Calu3 (cell line): ENCODE data around the gene HMGB1. TPM values are rescaled to one million over a fixed set of nuclear protein-coding genes. Genes with fewer than 3 reads are reported as not detected.

Experiments
- BruUV-seq: library from RNA; stranded (reverse); fragments of 400-500 nt; replicated peaks from 2 replicates; lab custom pipeline; 2021; lab: Mats Ljungman, UMichigan
- CTCF ChIA-PET: fragments of 300-600 bp; sonication (Branson Sonifier 250); formaldehyde crosslinking; loops from one replicate; lab custom pipeline; 2022; ENCODE audit warnings: antibody characterized with exemption; lab: Charles Lee
- DNase-seq: peaks from one replicate; pipeline ENCODE4 v3.0.0; 2022
- H3K27ac Mint-ChIP-seq: one replicate; pipeline ENCODE4 v1.8.0; 2022; ENCODE audit warnings: mixed read lengths; ENCODE audit not compliant: unreplicated experiment
- H3K27me3 Mint-ChIP-seq: one replicate; pipeline ENCODE4 v1.8.0; 2022; ENCODE audit warnings: mixed read lengths; ENCODE audit not compliant: unreplicated experiment
- H3K36me3 Mint-ChIP-seq: one replicate; pipeline ENCODE4 v1.8.0; 2022; ENCODE audit warnings: mild to moderate bottlenecking, moderate library complexity, mixed read lengths; ENCODE audit not compliant: insufficient read depth, unreplicated experiment
- H3K4me1 Mint-ChIP-seq: one replicate; pipeline ENCODE4 v1.8.0; 2022; ENCODE audit warnings: mild to moderate bottlenecking, low read depth, mixed read lengths; ENCODE audit not compliant: unreplicated experiment
- H3K4me3 Mint-ChIP-seq: one replicate; pipeline ENCODE4 v1.8.0; 2022; ENCODE audit warnings: mild to moderate bottlenecking, low read depth, moderate library complexity, mixed read lengths; ENCODE audit not compliant: unreplicated experiment
- H3K9me3 Mint-ChIP-seq: one replicate; pipeline ENCODE4 v1.8.0; 2022; ENCODE audit warnings: low read depth, mixed read lengths; ENCODE audit not compliant: unreplicated experiment
- CTCF ChIP-seq: fragments of 200-600 bp; IDR thresholded peaks from one replicate; pipeline ENCODE4 v1.8.0; 2022; ENCODE audit warnings: antibody characterized with exemption; ENCODE audit not compliant: unreplicated experiment
- intact Hi-C: fragments of 100-400 bp; cut with micrococcal nuclease; formaldehyde crosslinking; loops from one replicate; pipeline ENCODE4 v1.10.0; 2022; ENCODE audit not compliant: unreplicated experiment
- total RNA-seq: library from RNA; stranded (reverse); gene quantifications from 2 replicates; pipeline ENCODE4 v1.2.3, GENCODE V29; 2022

Gene HMGB1
- total RNA-seq, 1 experiment from 2014 or later = 410 TPM

DNA sequence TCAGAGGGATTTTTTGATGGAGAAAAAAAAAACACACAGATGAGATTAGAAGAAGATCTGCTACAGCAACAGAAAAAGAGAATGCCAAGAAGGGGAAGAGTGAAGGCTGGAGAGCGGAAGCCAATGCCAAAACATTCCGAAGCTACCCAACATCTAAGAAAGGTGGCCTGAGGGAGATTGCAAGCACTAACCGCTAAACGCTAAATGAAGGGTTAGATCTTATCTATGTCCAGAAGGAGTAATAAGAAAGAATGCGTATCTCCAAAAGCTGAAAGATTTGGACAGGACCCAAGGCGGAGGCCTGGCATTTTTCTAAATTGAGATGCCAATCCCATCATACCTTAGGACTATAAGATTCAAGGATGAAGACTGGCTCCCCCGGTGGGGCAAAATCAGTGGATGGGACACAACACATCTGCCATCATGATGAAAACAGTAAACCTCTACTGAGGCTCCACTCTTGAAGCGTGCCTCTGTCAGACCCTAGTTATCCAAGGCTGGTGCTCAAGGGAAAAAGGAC is 15.6 kb upstream of the HMGB1 start:
- Mint-ChIP-seq H3K36me3 (peaks cover 1% of the 10 kb centered on the region), H3K9me3 (no peaks in the 10 kb centered on the region)
- intact Hi-C loops = no loop called here

DNA sequence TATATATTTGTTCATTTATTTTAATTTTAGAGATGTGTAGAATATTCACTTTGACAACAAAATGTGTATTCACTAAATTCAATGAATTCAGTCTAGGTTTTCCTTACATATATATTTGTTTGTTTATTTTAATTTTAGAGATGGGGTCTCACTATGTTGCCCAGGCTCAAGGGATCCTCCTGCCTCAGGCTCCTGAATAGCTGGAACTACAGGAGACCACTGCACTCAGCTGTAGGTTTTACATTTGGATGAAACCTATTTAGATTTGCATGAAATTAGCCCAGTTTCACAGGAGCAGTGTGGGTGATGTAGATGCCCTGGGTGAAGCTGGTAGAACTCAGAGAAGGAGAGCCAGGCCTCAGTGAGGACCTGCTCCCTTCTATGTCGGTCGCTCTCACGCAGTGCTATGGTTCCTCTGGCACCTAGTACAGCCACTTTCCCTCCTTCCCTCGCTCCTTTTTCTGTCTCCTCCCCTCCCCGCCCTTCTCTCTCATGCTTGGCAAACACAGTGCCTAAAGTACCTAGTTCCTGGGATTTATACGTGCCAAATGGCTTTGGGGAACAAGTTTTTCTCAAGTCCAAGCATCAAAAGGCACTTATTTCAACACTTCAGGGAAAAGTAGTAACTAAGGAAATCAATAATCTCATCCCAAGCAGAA is 14.7 kb upstream of the HMGB1 start:
- no peaks in the 10 kb centered on the region for H3K27me3 Mint-ChIP-seq
- no peaks in the 10 kb centered on the region for H3K36me3 Mint-ChIP-seq
- no TSS peak for BruUV-seq
- no peak overlapping the region for H3K4me3 Mint-ChIP-seq
- intact Hi-C loops = no loop called here
- no peak overlapping the region for H3K27ac Mint-ChIP-seq
- H3K9me3 Mint-ChIP-seq = no peaks in the 10 kb centered on the region
- TF ChIP-seq CTCF = no peak
- DNase-seq = no peak
- H3K4me1 Mint-ChIP-seq = peaks cover 15% of the 10 kb centered on the region
- CTCF ChIA-PET = no interaction called here

More for the DNA sequence above, 15.6 kb upstream of the HMGB1 start:
- no peak for DNase-seq
- no peak overlapping the region for H3K27ac Mint-ChIP-seq
- no peak overlapping the region for H3K4me3 Mint-ChIP-seq
- no peak for TF ChIP-seq CTCF
- peaks cover 18% of the 10 kb centered on the region for H3K4me1 Mint-ChIP-seq
- H3K27me3 Mint-ChIP-seq = no peaks in the 10 kb centered on the region
- no TSS peak for BruUV-seq
- CTCF ChIA-PET = no interaction called here

- H3K4me1 Mint-ChIP-seq = peaks cover 15% of the 10 kb centered on the region
- H3K27ac Mint-ChIP-seq = no peak overlapping the region
- H3K4me3 Mint-ChIP-seq = no peak overlapping the region
- intact Hi-C loops = no loop called here
- DNase-seq = no peak
- CTCF ChIA-PET = no interaction called here
- H3K9me3 Mint-ChIP-seq = no peaks in the 10 kb centered on the region
- no peaks in the 10 kb centered on the region for H3K27me3 Mint-ChIP-seq
- BruUV-seq = no TSS peak
- TF ChIP-seq CTCF = no peak
- H3K36me3 Mint-ChIP-seq = no peaks in the 10 kb centered on the region
Observed at GRCh38 chr13:30479883-30480219, 14.1 kb upstream of the HMGB1 start.

DNA sequence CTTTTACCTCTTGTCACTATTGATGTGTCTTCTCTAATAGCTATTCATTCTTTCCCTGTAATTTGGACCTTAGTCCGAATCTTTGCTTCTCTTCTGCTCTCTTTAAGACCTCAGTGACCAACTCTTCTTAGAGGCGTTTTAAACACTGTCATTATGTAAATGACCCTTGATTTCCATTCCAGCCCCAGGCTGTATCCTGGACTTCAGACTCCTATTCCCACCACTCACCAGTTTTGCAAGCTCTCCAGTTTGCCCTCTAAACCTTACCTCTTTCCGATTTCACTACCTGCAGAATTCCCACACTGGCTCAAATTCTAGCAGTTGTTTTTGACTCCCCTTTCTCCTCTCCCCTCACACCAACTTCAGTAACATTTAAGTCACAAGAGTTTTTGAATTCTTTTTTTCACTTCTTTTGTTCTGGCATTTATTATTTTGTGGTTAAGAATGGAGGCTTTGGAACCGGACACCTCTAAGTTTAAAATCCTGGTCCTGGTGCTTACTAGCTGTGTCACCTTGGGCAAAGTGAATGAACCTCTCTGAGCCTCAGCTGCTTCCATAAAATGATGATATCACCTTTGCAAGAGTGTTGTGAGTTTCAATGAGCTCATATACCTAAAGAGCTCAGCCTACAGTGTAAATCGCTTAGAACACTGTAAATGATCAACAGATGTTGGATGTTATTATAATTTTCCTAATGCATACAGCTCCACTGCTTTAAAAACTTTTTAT is 13.6 kb upstream of the HMGB1 start:
- BruUV-seq = no TSS peak
- Mint-ChIP-seq H3K4me3 (no peak overlapping the region), H3K4me1 (peaks cover 15% of the 10 kb centered on the region), H3K27me3 (no peaks in the 10 kb centered on the region), H3K27ac (no peak overlapping the region), H3K9me3 (no peaks in the 10 kb centered on the region), H3K36me3 (no peaks in the 10 kb centered on the region)
- TF ChIP-seq CTCF = no peak
- intact Hi-C loops = no loop called here
- CTCF ChIA-PET = interaction anchor here (0.7 kb wide), 1 partner anchor 57 kb away, joined by 5 read pairs; no protein-coding TSS in a partner anchor
- no peak for DNase-seq
